VCaP (cell line): Measurements from ENCODE around the gene RANBP10.

ENCODE experiments used
- H3K27ac ChIP-seq: fragments of 450-650 bp; 2 replicates; pipeline ENCODE4 v1.5.1; 2017
- TF ChIP-seq, protein P1 (sequence below): fragments of 450-650 bp; conservative IDR thresholded peaks from 2 replicates; pipeline ENCODE4 v1.5.1; 2017; ENCODE audit warnings: mild to moderate bottlenecking, moderate library complexity

The RANBP10 gene

DNA sequence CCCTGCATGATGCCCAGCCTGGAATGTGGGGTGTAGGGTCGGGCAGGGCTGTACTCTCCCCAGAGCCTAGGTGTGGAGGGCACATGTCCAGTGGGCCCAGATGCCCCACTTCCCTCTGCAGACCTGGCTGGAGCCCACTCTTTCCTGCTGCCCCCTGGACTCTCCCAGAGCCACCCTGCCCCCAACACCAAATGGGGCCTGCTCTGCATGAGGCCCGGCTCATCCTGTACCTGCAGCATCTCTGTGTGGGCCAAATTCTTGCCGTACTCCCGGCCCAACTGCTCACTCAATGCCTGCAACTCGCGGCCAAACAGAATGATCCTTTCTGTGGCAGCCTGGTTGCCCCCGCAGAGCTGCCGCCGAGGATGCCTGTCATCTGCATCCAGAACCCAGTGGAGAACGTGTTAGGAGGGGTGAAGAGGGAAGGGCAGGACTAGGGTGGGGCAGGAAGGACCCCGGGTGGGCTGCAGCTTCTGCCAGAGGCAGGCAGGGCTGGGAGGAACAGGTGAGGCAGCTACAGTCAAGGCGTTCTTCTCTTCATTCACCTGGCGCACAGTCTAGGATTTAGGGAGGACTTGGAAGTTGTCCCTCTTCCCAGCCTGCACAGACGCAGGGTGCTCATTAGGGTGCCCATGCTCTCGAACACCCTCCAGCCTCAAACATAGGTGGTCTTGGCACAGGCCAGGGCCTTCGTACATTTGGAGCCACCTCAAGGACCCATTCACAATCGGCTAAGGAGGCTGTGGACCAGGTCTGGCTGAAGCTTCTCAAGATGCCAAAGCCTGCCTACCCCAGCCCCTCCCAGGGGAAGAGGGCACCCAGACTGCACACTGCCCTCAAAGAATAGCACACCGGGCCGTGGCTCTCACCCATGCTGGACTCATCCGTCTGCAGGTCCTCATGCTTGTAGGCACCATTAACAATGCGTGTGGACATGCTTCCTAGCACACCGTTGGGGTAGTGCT is 78.6 kb downstream of the RANBP10 start:
- H3K27ac ChIP-seq: no peak overlapping the region
- TF ChIP-seq, protein P1, sequence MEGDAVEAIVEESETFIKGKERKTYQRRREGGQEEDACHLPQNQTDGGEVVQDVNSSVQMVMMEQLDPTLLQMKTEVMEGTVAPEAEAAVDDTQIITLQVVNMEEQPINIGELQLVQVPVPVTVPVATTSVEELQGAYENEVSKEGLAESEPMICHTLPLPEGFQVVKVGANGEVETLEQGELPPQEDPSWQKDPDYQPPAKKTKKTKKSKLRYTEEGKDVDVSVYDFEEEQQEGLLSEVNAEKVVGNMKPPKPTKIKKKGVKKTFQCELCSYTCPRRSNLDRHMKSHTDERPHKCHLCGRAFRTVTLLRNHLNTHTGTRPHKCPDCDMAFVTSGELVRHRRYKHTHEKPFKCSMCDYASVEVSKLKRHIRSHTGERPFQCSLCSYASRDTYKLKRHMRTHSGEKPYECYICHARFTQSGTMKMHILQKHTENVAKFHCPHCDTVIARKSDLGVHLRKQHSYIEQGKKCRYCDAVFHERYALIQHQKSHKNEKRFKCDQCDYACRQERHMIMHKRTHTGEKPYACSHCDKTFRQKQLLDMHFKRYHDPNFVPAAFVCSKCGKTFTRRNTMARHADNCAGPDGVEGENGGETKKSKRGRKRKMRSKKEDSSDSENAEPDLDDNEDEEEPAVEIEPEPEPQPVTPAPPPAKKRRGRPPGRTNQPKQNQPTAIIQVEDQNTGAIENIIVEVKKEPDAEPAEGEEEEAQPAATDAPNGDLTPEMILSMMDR: no peak

DNA sequence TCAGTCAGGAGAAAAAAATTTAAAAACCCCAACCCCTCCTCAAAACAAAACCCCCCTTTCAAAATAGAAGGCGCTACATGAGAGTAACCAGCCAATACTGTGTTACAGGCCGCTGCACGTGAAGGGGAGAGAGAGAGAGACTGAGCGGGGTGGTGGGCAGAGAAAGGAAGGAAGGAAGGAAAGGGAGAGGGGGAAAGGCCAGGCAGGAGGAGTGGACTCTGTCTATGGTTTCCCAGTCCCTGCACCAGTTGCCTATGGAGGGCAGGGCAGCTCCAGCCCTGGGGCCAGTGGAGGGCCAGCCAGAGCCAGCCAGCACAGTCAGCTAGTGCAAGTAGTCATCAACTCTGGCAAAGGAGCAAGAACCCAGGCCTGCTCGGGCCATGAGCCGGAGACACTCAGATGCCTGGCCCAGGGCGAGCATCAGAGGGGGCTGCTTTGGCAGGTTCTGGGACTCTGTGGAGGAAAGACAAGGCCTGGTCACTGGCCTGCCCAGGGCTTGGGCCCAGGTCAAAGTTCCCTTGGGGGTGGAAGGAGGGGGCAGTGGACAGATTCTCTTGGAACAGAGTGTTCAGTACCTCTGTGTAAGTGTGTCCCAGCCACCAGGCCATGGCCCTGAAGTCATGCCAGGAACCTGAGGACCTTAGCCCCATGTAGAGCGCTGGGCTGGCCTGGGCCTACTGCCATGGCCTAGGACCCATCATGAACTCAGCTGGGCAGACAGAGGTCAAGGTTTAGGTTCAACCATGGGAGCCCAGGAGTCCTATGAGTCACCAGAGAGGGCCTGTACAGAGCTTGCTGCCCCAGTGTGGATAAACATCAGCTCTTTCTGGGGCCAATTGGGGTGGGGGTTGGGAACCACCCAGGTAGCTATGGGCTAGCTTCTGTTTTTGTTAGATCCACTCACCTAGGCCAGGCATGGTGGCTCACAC is 80.0 kb downstream of the RANBP10 start:
- TF ChIP-seq, protein P1: no peak
- H3K27ac ChIP-seq: no peak overlapping the region

DNA sequence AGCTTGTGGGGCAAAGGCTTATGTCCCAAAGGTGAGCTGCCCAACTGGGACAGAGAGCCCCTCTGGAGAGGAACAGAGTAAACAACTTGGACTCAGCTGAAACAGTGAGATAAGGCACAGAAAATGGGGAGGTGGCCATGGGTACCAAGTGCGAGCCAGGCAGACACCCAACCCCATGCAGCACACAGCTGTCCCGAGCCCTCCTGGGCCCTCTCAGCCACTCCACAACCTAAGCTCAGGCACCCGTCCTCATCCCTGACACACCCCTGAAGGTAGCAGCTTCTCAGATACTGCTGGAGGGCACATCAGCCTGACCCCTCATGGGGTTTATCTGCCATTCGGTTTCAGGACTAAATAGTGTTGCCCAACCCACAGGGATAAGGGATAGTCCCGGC is 82.5 kb downstream of the RANBP10 start:
- TF ChIP-seq, protein P1: no peak
- no peak overlapping the region for H3K27ac ChIP-seq

DNA sequence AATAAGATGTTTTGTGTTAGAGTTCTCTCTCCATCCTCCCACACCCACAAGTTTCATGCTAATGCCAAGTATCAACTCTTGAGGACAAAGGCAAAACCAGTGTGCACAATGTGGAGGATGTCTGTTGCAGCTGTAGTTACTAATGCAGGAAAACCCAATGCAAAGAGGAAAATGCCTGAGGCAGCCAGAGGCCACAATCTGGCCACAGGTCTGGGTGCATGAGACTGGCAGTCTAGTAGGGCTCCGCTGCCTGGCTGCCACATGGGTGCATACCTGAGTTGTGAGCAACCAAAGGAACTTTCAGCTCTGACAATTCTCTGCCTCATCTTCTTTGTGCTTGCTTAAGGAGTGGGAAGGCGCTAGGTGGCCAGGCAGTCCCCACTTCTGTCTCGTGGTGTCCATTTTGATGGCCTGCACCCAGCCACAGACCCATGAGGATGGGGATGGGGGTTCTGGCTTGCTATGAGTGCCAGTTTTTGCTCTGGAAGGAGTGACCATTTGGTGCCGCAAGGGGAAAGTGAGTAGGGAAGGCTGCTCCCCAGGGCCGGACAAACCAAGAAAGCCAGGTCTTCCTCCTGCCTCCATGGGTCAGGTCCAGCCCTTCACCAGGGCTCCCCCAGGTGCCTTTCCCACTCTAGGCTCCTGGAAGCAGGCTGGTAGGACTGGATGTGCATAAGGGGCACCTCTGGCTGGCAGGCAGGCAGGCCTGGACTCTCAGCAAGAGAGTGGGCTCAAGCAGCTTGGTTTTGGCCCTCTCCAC is 83.0 kb downstream of the RANBP10 start:
- no peak overlapping the region for H3K27ac ChIP-seq
- TF ChIP-seq, protein P1: no peak

DNA sequence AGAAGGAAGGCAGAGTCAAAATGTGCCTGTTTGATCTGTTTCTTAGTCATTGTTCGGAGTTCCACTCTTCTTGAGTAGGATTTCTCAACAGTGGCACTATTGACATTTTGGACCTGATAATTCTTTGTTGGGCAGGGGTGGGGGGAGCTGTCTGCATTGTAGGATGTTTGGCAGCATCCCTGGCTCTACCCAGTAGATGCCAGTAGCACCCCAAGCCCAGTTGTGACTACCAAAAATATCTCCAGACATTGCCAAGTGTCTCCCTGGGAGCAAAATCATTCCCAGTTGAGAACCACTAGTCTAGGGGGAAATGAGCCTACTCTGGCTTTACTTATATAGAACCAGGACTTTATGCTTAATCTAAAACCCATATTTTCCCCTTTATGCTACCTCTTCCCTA is 86.1 kb downstream of the RANBP10 start:
- TF ChIP-seq, protein P1: no peak
- peak overlapping the region; percentile 70 for H3K27ac ChIP-seq

DNA sequence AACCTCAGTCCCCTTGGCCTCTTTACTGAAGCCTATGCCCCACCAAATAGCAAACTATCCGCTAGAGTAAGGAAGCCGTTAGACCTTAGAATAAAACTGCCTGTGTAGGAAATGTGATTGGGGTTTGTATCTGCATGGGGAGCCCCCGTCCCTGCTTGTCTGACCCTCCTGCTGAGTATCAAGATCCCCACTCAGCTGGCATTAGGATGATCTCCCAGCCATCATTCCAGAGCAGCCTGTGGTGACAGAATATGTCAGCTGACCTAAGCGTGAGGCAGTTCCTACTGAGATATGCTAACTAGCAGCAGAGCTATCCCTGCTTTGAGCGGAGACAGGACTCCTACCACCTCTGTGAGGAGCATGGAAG is 86.6 kb downstream of the RANBP10 start:
- peak overlapping the region; percentile 70 for H3K27ac ChIP-seq
- TF ChIP-seq, protein P1: no peak
